GM11168 (cell line): ENCODE results near the gene RAD51D.
"Not testable (repeated sequence)": the region's sequence is repeated elsewhere in the genome, so short reads cannot be mapped to it uniquely, and the experiment has no call there.

ENCODE experiments used
- in situ Hi-C: fragments of 300-500 bp; cut with MboI; formaldehyde crosslinking; loops from one replicate; pipeline ENCODE4 v1.12.0; 2022; ENCODE audit warnings: low sequenced_read_pairs; ENCODE audit not compliant: unreplicated experiment

The RAD51D gene

DNA sequence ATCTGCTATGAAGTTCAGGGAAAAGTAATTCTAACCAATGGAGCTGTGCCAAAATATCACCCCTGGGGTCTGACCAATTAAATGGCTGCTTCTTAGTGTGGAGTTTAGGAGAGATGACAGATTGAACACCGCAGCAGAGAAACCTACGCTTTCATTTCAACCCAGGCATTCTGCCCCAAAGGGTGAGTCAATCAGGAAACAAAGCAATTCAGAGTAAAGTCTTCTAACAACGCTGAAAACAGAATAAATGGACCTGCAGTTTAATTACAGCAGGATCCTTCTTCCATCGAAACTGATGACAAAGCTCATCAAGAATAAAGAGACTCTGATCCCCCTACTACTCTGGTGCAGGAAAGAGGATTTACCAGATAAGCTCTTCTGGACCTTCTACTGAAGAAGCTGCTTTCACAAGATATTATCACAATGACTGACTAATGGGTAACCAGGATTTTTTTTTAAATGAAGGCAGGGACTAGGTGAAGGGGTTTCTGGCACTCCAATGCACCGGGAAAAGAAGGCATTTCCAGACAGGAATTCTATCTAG lies 72.8 kb downstream of the RAD51D start:
- in situ Hi-C loops = no loop called here

DNA sequence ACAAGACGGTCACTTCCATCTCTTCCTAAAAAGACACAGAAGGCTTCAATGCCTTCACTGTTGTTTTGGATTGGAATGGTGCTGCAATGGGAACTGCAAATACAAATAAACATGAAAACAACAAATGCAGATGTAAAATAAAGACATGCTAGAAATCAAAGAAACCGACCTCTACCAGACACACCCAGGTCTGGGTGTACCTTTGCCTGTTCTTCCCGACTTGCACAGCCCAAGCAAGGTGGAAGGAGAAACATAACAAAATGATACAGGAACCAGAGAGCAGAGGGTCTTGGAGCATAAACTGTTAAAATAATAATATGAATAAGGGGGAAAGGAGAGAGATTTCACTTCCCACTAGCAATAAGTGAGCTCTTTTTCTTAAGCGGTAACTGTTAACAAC lies 73.4 kb downstream of the RAD51D start:
- in situ Hi-C loops = no loop called here

DNA sequence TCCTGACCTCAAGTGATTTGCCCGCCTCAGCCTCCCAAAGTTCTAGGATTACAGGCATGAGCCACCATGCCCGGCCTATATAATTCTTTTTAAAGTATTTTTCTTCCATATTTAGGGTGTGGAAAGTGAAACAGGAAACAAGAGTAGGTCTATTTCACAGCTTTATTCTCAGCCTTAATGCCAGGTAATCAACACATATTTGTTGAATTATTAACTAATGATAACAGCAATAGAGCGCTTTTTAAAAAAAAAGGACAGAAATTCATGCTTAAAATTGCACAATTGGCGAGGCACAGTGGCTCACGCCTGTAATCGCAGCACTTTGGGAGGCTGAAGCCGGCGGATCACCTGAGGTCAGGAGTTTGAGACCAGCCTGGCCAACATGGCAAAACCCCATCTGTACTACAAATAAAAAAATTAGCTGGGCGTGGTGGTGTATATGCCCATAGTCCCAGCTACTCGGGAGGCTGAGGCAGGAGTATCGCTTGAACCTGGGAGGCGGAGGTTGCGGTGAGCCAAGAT lies 74.1 kb downstream of the RAD51D start:
- in situ Hi-C loops = not testable (repeated sequence)

DNA sequence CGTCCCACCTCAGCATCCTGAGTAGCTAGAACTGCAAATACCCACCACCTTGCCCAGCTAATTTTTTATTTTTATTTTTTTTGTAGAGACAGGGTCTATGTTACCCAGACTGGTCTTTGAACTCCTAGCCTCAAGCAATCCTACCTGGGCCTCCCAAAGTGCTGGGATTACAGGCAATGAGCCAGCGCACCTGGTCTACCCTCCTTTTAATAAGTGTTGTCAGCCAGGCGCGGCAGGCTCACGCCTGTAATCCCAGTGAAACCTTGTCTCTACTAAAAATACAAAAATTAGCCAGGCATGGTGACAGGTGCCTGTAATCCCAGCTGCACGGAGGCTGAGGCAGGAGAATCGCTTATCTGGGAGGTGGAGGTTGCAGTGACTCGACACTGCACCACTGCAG lies 75.5 kb downstream of the RAD51D start:
- in situ Hi-C loops = no loop called here
